LNCAP (cell line): Measurements from ENCODE around the gene TF.

Experiments
- CTCF ChIP-seq: fragments of 450-650 bp; IDR thresholded peaks from 2 replicates; pipeline ENCODE4 v1.5.1; 2017; ENCODE audit warnings: mild to moderate bottlenecking

Gene TF

DNA sequence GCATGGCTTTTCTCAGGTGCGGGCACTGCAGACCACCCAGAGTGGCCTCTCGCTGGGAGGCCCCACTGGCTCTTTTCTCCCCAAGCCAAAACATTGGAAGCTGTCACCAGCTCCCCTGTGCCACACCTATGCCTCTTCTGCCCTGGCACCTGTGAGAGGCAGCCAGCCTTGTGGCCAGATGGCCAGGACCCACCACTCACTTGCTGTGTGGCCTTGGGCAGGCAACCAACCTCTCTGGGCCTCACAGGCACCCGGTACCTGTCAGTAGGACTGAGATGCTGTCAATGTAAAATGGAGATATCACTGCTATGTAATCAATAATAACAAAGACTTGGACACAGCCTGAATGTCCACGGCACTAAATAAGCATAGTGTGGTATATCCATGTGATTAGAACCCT lies 96.0 kb downstream of the TF start:
- no peak for TF ChIP-seq CTCF

- no peak for TF ChIP-seq CTCF
Measured at GRCh38 chr3:133843634-133844033, 97.4 kb downstream of the TF start.

DNA sequence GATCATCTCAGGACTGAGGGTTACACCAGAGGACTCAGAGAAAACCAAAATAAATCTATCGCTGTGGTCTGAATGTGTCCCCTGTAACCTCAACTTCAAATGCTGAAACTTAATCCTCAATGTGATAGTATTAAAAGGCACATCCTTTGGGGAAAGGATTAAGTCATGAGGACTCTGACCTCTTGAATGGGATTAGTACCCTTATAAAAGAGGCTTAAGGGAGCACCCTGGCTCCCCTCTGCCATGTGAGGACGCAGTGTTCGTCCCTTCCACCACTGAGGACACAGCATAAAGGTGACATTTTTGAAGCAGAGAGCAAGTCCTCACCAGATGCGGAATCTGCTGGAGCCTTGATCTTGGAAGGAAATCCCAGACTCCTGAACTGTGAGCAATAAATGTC lies 98.9 kb downstream of the TF start:
- no peak for TF ChIP-seq CTCF
